Smooth muscle cell (in vitro differentiated cells): ENCODE results near the gene KIDINS220. TPM values are rescaled to one million over a fixed set of nuclear protein-coding genes. Genes with fewer than 3 reads are reported as not detected.
A peak's percentile ranks its signal among the peaks of the same experiment; 100 is the strongest.

Experiments used
- DNase-seq: peaks from one replicate; lab custom pipeline; 2025; ENCODE audit not compliant: unreplicated experiment; lab: John Stamatoyannopoulos, UW
- H2AFZ ChIP-seq: fragments of 200-600 bp; sonication (generic); 2 replicates; pipeline ENCODE4 v1.6.0; 2016; ENCODE audit warnings: antibody characterized with exemption, low read depth, mild to moderate bottlenecking
- H3F3A ChIP-seq: fragments of 200-600 bp; sonication (generic); 2 replicates; pipeline ENCODE4 v1.6.0; 2017; ENCODE audit warnings: antibody characterized with exemption, low read depth
- H3K27ac ChIP-seq: fragments of 200-600 bp; sonication (generic); 2 replicates; pipeline ENCODE4 v1.5.1; 2016; ENCODE audit warnings: low read depth, mild to moderate bottlenecking
- H3K27me3 ChIP-seq: fragments of 200-600 bp; sonication (generic); 2 replicates; pipeline ENCODE4 v1.6.1; 2016; ENCODE audit warnings: low read depth, mild to moderate bottlenecking
- H3K36me3 ChIP-seq: fragments of 200-600 bp; sonication (generic); 2 replicates; pipeline ENCODE4 v1.5.1; 2016; ENCODE audit warnings: low read depth
- H3K4me1 ChIP-seq: fragments of 200-600 bp; sonication (generic); 2 replicates; pipeline ENCODE4 v1.5.1; 2016; ENCODE audit warnings: low read depth
- H3K4me2 ChIP-seq: fragments of 200-600 bp; sonication (generic); 2 replicates; pipeline ENCODE4 v1.6.0; 2016; ENCODE audit warnings: mild to moderate bottlenecking
- H3K4me3 ChIP-seq: fragments of 200-600 bp; sonication (generic); 2 replicates; pipeline ENCODE4 v1.5.1; 2016; ENCODE audit warnings: mild to moderate bottlenecking
- H3K79me2 ChIP-seq: fragments of 200-600 bp; sonication (generic); 2 replicates; pipeline ENCODE4 v1.6.0; 2016; ENCODE audit warnings: low read depth, mild to moderate bottlenecking
- H3K9ac ChIP-seq: fragments of 200-600 bp; sonication (generic); 2 replicates; pipeline ENCODE4 v1.6.0; 2016; ENCODE audit warnings: low read depth
- H3K9me3 ChIP-seq: fragments of 200-600 bp; sonication (generic); replicated peaks from 2 replicates; pipeline ENCODE4 v1.5.1; 2016; ENCODE audit warnings: low read depth
- H4K20me1 ChIP-seq: fragments of 200-600 bp; sonication (generic); 2 replicates; pipeline ENCODE4 v1.6.0; 2016; ENCODE audit warnings: low read depth
- CTCF ChIP-seq: fragments of 200-600 bp; sonication (generic); IDR thresholded peaks from 2 replicates; pipeline ENCODE4 v1.5.1; 2017; ENCODE audit warnings: borderline replicate concordance, mild to moderate bottlenecking, antibody characterized with exemption; ENCODE audit not compliant: insufficient read depth, poor library complexity, severe bottlenecking
- WGBS: methylation state at CpG from one replicate; pipeline ENCODE4 v1.1.7; 2016; ENCODE audit warnings: low lambda C conversion rate; 5-methylcytosine and 5-hydroxymethylcytosine counted together
- polyA plus RNA-seq: library from polyadenylated mRNA; unstranded; fragments of >200 nt; fragmentation: Nextera tagmentation; extraction: Ambion mirVana; gene quantifications from 2 replicates; pipeline ENCODE4 v1.2.1, GENCODE V29; 2016
- total RNA-seq: library from RNA; depleted of rRNA; stranded (reverse); fragments of >200 nt; gene quantifications from 2 replicates; pipeline ENCODE4 v1.2.3, GENCODE V29; 2014

KIDINS220 gene
- total and polyA plus RNA-seq, 2 experiments from 2014 or later, result 17.8 to 54.9 TPM

GRCh38 chr2:8699839-8700238, 137.6 kb downstream of the KIDINS220 start:
- no peak overlapping the region for H3K9ac ChIP-seq
- H3F3A ChIP-seq, result no peaks in the 10 kb centered on the region
- H3K27ac ChIP-seq, result no peak overlapping the region
- H3K36me3 ChIP-seq, result no peaks in the 10 kb centered on the region
- H2AFZ ChIP-seq, result no peak overlapping the region
- TF ChIP-seq CTCF, result no peak
- H3K9me3 ChIP-seq, result no peaks in the 10 kb centered on the region
- H3K27me3 ChIP-seq, result no peaks in the 10 kb centered on the region
- H3K4me2 ChIP-seq, result no peak overlapping the region
- peaks cover 6% of the 10 kb centered on the region for H3K4me1 ChIP-seq
- no peak for DNase-seq
- WGBS, result 82% methylated on average over 7 of the region's 7 CpGs
- no peaks in the 10 kb centered on the region for H4K20me1 ChIP-seq
- no peak overlapping the region for H3K4me3 ChIP-seq
- no peaks in the 10 kb centered on the region for H3K79me2 ChIP-seq

- 94% methylated on average over 5 of the region's 5 CpGs for WGBS
- Histone ChIP-seq H3K9ac (no peak overlapping the region), H2AFZ (no peak overlapping the region), H3F3A (no peaks in the 10 kb centered on the region), H4K20me1 (no peaks in the 10 kb centered on the region), H3K9me3 (no peaks in the 10 kb centered on the region), H3K4me2 (no peak overlapping the region), H3K36me3 (no peaks in the 10 kb centered on the region), H3K4me3 (no peak overlapping the region), H3K4me1 (no peaks in the 10 kb centered on the region), H3K27me3 (no peaks in the 10 kb centered on the region), H3K79me2 (no peaks in the 10 kb centered on the region), H3K27ac (no peak overlapping the region)
- no peak for TF ChIP-seq CTCF
- DNase-seq, result no peak
Observed at GRCh38 chr2:8697190-8697589, 140.2 kb downstream of the KIDINS220 start.

- Histone ChIP-seq H4K20me1 (no peaks in the 10 kb centered on the region), H3K4me3 (no peak overlapping the region), H3K27me3 (no peaks in the 10 kb centered on the region), H3K9me3 (no peaks in the 10 kb centered on the region), H2AFZ (no peak overlapping the region), H3K4me2 (no peak overlapping the region), H3F3A (no peaks in the 10 kb centered on the region), H3K36me3 (no peaks in the 10 kb centered on the region), H3K79me2 (no peaks in the 10 kb centered on the region), H3K27ac (no peak overlapping the region), H3K9ac (no peak overlapping the region), H3K4me1 (no peaks in the 10 kb centered on the region)
- no peak for DNase-seq
- 75% methylated on average over 8 of the region's 8 CpGs for WGBS
- no peak for TF ChIP-seq CTCF
Observed at GRCh38 chr2:8694737-8695136, 142.7 kb downstream of the KIDINS220 start.

- Histone ChIP-seq H3K36me3 (no peaks in the 10 kb centered on the region), H3K9ac (no peak overlapping the region), H3K27ac (no peak overlapping the region), H3K79me2 (no peaks in the 10 kb centered on the region), H3K4me2 (peak overlapping the region; percentile 74), H3K4me1 (no peaks in the 10 kb centered on the region), H4K20me1 (no peaks in the 10 kb centered on the region), H3K9me3 (no peaks in the 10 kb centered on the region), H3K4me3 (peak overlapping the region; percentile 16), H3K27me3 (no peaks in the 10 kb centered on the region), H3F3A (no peaks in the 10 kb centered on the region), H2AFZ (no peak overlapping the region)
- peak; percentile 48 for TF ChIP-seq CTCF
- 57% methylated on average over 16 of the region's 30 CpGs for WGBS
- DNase-seq, result no peak
Observed at GRCh38 chr2:8693157-8693821, 144.1 kb downstream of the KIDINS220 start.
